Right atrium auricular region (tissue), 2 donors: Measurements from ENCODE around the gene F2RL2. TPM values are rescaled to one million over a fixed set of nuclear protein-coding genes. Genes with fewer than 3 reads are reported as not detected.

Experiments used
- DNase-seq: peaks from one replicate; pipeline ENCODE4 v3.0.0-alpha.2; 2019; ENCODE audit warnings: low spot score
- H3K27ac ChIP-seq, 2 donors: fragments of 200-600 bp; sonication (generic); 1 replicate in 1 of 2; 2 replicates in 1 of 2; pipeline ENCODE4 v1.5.1; 2016 to 2019
- H3K27me3 ChIP-seq, 2 donors: fragments of 200-600 bp; sonication (generic); one replicate each; pipeline versions ENCODE4 v1.5.1 to v1.6.0; 2017 to 2019
- H3K36me3 ChIP-seq: fragments of 200-600 bp; sonication (generic); one replicate; pipeline ENCODE4 v1.5.1; 2016
- H3K4me1 ChIP-seq, 2 donors: fragments of 200-600 bp; sonication (generic); one replicate each; pipeline versions ENCODE4 v1.5.1 to v1.6.0; 2017 to 2019
- H3K4me3 ChIP-seq, 2 donors: fragments of 200-600 bp; sonication (generic); 1 replicate in 1 of 2; 2 replicates in 1 of 2; pipeline ENCODE4 v1.5.1; 2017 to 2019; ENCODE audit warnings: mild to moderate bottlenecking in 1 of 2, moderate library complexity in 1 of 2
- H3K9me3 ChIP-seq, 2 donors: fragments of 200-600 bp; sonication (generic); one replicate each; pipeline ENCODE4 v1.5.1; 2019
- total RNA-seq, 2 donors: library from RNA; depleted of rRNA; stranded (reverse); fragments of >200 nt; gene quantifications; one replicate each; pipeline ENCODE4 v1.1.0, GENCODE V29; 2016
- TF ChIP-seq, protein P1 (sequence below), 2 donors: fragments of 200-600 bp; sonication (generic); IDR thresholded peaks; one replicate each; pipeline ENCODE4 v1.5.1; 2019; ENCODE audit warnings: antibody characterized with exemption in 2 of 2

F2RL2 gene
- total RNA-seq, 2 donors from 2014 or later: 0.44 to 3.7 TPM

DNA sequence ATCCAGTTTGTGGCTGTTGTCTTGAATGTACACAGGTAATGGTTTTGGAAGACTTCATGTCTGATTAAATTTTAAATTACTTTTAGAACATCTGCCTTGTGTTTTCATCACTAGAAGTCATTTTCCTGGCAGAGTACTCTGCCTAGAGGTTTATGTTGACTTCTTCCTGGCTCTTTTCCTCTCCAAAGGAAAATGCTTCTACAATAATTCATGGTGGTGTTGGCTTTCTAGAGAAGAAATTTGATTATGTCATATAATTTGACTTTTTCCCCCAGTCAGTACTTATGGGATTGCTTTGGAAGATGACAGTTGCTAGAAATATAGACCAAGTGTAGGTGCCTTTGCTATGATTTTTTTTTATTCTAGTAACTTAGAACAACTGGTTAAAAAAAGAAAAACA lies 46.8 kb downstream of the F2RL2 start:
- H3K36me3 ChIP-seq: no peaks in the 10 kb centered on the region
- no peak for DNase-seq
- no peak overlapping the region for H3K27ac ChIP-seq
- no peak overlapping the region for H3K4me3 ChIP-seq
- H3K9me3 ChIP-seq: no peaks in the 10 kb centered on the region
- H3K27me3 ChIP-seq: no peaks in the 10 kb centered on the region
- H3K4me1 ChIP-seq: no peaks in the 10 kb centered on the region
- TF ChIP-seq, protein P1, sequence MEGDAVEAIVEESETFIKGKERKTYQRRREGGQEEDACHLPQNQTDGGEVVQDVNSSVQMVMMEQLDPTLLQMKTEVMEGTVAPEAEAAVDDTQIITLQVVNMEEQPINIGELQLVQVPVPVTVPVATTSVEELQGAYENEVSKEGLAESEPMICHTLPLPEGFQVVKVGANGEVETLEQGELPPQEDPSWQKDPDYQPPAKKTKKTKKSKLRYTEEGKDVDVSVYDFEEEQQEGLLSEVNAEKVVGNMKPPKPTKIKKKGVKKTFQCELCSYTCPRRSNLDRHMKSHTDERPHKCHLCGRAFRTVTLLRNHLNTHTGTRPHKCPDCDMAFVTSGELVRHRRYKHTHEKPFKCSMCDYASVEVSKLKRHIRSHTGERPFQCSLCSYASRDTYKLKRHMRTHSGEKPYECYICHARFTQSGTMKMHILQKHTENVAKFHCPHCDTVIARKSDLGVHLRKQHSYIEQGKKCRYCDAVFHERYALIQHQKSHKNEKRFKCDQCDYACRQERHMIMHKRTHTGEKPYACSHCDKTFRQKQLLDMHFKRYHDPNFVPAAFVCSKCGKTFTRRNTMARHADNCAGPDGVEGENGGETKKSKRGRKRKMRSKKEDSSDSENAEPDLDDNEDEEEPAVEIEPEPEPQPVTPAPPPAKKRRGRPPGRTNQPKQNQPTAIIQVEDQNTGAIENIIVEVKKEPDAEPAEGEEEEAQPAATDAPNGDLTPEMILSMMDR (IDR thresholded peaks at IDR 0.05): no peak

DNA sequence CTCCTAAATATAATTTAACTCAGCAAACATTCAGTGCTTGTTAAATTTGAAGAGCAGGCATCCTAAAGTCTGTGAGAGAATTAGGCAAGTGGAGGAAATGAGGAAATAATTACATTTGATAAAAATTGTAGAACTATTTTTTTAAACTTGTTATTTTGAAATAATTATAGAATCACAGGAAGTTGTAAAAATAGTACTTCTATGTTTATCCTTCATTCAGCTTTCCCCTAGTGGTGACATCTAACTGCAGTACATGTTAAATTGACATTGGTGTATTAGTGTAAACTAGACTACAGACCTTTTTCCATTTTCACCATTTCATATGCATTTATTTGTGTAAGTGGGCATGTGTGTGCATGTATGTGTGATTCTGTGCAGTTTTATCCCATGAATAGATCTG lies 51.6 kb downstream of the F2RL2 start:
- no peak overlapping the region for H3K27ac ChIP-seq

DNA sequence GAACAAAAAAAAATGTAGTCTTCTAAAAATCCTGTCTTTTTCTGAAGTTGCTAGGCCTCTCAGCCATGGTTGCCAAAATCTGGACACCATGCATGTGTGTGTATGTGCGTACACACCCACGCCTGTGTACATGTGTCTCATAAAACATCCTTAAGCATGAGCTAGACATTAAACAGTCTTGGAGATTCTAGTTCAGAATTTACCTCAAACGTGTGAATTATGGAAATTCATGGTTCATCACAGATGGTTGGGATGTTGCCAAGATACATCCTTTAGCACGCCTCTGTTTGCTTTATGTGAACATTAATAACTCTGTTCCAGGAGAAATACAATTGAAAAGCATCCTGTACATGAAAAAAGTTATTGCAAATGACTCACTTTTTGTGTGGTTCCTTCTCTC lies 53.0 kb downstream of the F2RL2 start:
- Histone ChIP-seq H3K27me3 (no peaks in the 10 kb centered on the region), H3K4me1 (no peaks in the 10 kb centered on the region), H3K36me3 (no peaks in the 10 kb centered on the region), H3K9me3 (no peaks in the 10 kb centered on the region), H3K4me3 (no peak overlapping the region), H3K27ac (no peak overlapping the region)
- TF ChIP-seq, protein P1 (IDR thresholded peaks at IDR 0.05): no peak
- DNase-seq: no peak

More for the DNA sequence above, 51.6 kb downstream of the F2RL2 start:
- H3K4me3 ChIP-seq: no peak overlapping the region
- no peaks in the 10 kb centered on the region for H3K36me3 ChIP-seq
- DNase-seq: no peak
- no peaks in the 10 kb centered on the region for H3K27me3 ChIP-seq
- TF ChIP-seq, protein P1 (IDR thresholded peaks at IDR 0.05): peak in 1 of 2 donors; percentile 28
- no peaks in the 10 kb centered on the region for H3K9me3 ChIP-seq
- H3K4me1 ChIP-seq: no peaks in the 10 kb centered on the region

Other genes starting within 250 kb of the F2RL2 start
- 10 to 100 TPM in 1 of 2 donors, 1 to 10 TPM in 1; 5.4 to 12.3 TPM for gene IQGAP2, start 220.1 kb downstream of the F2RL2 start, total RNA-seq
- gene F2R, start 92.7 kb upstream of the F2RL2 start, total RNA-seq: 10 to 100 TPM; 16.1 to 46.7 TPM
- gene F2RL1, start 195.6 kb upstream of the F2RL2 start, total RNA-seq: 10 to 100 TPM in 1 of 2 donors, 1 to 10 TPM in 1; 3.1 to 10.6 TPM
- not detected for gene S100Z, start 226.6 kb upstream of the F2RL2 start, total RNA-seq